Esophagus muscularis mucosa (tissue), 4 donors: ENCODE results near the gene SCUBE2. TPM values are rescaled to one million over a fixed set of nuclear protein-coding genes. Genes with fewer than 3 reads are reported as not detected.

Experiments used
- DNase-seq: peaks from one replicate; pipeline ENCODE4 v3.0.0-alpha.2; 2017; ENCODE audit errors: extremely low spot score
- H3K27ac ChIP-seq, 4 donors: fragments of 200-600 bp; sonication (generic); replicated peaks in 1 of 4; 1 replicate in 3 of 4; 2 replicates in 1 of 4; pipeline ENCODE4 v1.5.1; 2016 to 2019; ENCODE audit warnings: mild to moderate bottlenecking in 1 of 4
- H3K27me3 ChIP-seq, 4 donors: fragments of 200-600 bp; sonication (generic); one replicate each; pipeline versions ENCODE4 v1.5.1 to v1.6.0; 2016 to 2019
- H3K36me3 ChIP-seq, 4 donors: fragments of 200-600 bp; sonication (generic); one replicate each; pipeline ENCODE4 v1.5.1; 2016 to 2019
- H3K4me1 ChIP-seq, 4 donors: fragments of 200-600 bp; sonication (generic); one replicate each; pipeline ENCODE4 v1.5.1; 2016 to 2019
- H3K4me3 ChIP-seq, 4 donors: fragments of 200-600 bp; sonication (generic); 1 replicate in 2 of 4; 2 replicates in 2 of 4; pipeline ENCODE4 v1.5.1; 2016 to 2019; ENCODE audit warnings: mild to moderate bottlenecking in 4 of 4, moderate library complexity in 1 of 4
- H3K9me3 ChIP-seq, 4 donors: fragments of 200-600 bp; sonication (generic); 1 replicate in 3 of 4; 2 replicates in 1 of 4; pipeline ENCODE4 v1.5.1; 2016 to 2019
- CTCF ChIP-seq, 3 experiments: fragments of 200-600 bp in 2 of 3; fragments of 450-650 bp in 1 of 3; sonication (generic) in 2 of 3; IDR thresholded peaks; one replicate each; pipeline ENCODE4 v1.5.1; 2017 to 2019; ENCODE audit warnings: antibody characterized with exemption in 3 of 3, mild to moderate bottlenecking in 2 of 3, moderate library complexity in 1 of 3
- EP300 ChIP-seq: sonication (generic); formaldehyde crosslinking; IDR thresholded peaks from one replicate; pipeline ENCODE4 v1.6.1; 2017; ENCODE audit warnings: antibody characterized with exemption
- POLR2A ChIP-seq: fragments of 450-650 bp; IDR thresholded peaks from one replicate; pipeline ENCODE4 v1.6.1; 2017; ENCODE audit warnings: antibody characterized with exemption, moderate library complexity, mild to moderate bottlenecking, low read depth
- POLR2AphosphoS5 ChIP-seq, 2 donors: sonication (generic); formaldehyde crosslinking; IDR thresholded peaks; one replicate each; pipeline ENCODE4 v1.6.1; 2017; ENCODE audit warnings: antibody characterized with exemption in 2 of 2
- WGBS: methylation state at CpG from one replicate; pipeline ENCODE4 v1.1.5; 2018; 5-methylcytosine and 5-hydroxymethylcytosine counted together
- intact Hi-C: fragments of 100-400 bp; cut with DNase I; formaldehyde crosslinking; loops from one replicate; pipeline ENCODE4 v1.15.1; 2023
- total RNA-seq, 4 donors: library from RNA; depleted of rRNA; stranded (reverse); fragments of >200 nt; gene quantifications; one replicate each; pipeline versions ENCODE4 v1.1.0 to v1.2.1, GENCODE V29; 2016

SCUBE2 gene
- total RNA-seq, 4 donors from 2014 or later: 1.7 to 11.5 (median 8.2) TPM

GRCh38 chr11:9066433-9066925 is 24.9 kb downstream of the SCUBE2 start:
- peak overlapping the region in 3 of 4 donors; percentile 37 to 44 (median 43) for H3K27ac ChIP-seq
- intact Hi-C loops: no loop called here

GRCh38 chr11:9065607-9066432 is 25.6 kb downstream of the SCUBE2 start:
- intact Hi-C loops: no loop called here
- no peaks in the 10 kb centered on the region for H3K27me3 ChIP-seq
- no peak for DNase-seq
- H3K9me3 ChIP-seq: no peaks in the 10 kb centered on the region
- peaks cover 0 to 15% (median 10%) of the 10 kb centered on the region in 4 donors for H3K4me1 ChIP-seq
- WGBS: 75% methylated on average over 13 of the region's 15 CpGs
- TF ChIP-seq POLR2AphosphoS5 (IDR thresholded peaks at IDR 0.05): peak in 1 of 2 donors; percentile 23
- no peak for TF ChIP-seq CTCF (IDR thresholded peaks at IDR 0.05)
- TF ChIP-seq EP300: no peak
- no peak for TF ChIP-seq POLR2A
- no peaks in the 10 kb centered on the region for H3K36me3 ChIP-seq
- peak overlapping the region in 3 of 4 donors; percentile 37 to 44 (median 43) for H3K27ac ChIP-seq
- H3K4me3 ChIP-seq: no peak overlapping the region

More at GRCh38 chr11:9066433-9066925, 24.9 kb downstream of the SCUBE2 start:
- 91% methylated on average over 4 of the region's 5 CpGs for WGBS
- Histone ChIP-seq H3K27me3 (no peaks in the 10 kb centered on the region), H3K9me3 (no peaks in the 10 kb centered on the region), H3K4me1 (peaks cover 0 to 15% (median 10%) of the 10 kb centered on the region in 4 donors), H3K4me3 (no peak overlapping the region), H3K36me3 (no peaks in the 10 kb centered on the region)
- TF ChIP-seq EP300 (no peak), CTCF (IDR thresholded peaks at IDR 0.05) (no peak), POLR2A (no peak), POLR2AphosphoS5 (IDR thresholded peaks at IDR 0.05) (no peak)
- no peak for DNase-seq

- no peaks in the 10 kb centered on the region for H3K27me3 ChIP-seq
- intact Hi-C loops: no loop called here
- no peak for DNase-seq
- H3K9me3 ChIP-seq: no peaks in the 10 kb centered on the region
- WGBS: 84% methylated on average over 1 of the region's 1 CpG
- no peak overlapping the region for H3K4me3 ChIP-seq
- peaks cover 0 to 24% (median 17%) of the 10 kb centered on the region in 4 donors for H3K4me1 ChIP-seq
- TF ChIP-seq CTCF (IDR thresholded peaks at IDR 0.05): no peak
- H3K36me3 ChIP-seq: peaks cover 0 to 5% (median 0%) of the 10 kb centered on the region in 4 donors
- H3K27ac ChIP-seq: no peak overlapping the region
These were observed 29.6 kb downstream of the SCUBE2 start for GRCh38 chr11:9061807-9062206.

DNA sequence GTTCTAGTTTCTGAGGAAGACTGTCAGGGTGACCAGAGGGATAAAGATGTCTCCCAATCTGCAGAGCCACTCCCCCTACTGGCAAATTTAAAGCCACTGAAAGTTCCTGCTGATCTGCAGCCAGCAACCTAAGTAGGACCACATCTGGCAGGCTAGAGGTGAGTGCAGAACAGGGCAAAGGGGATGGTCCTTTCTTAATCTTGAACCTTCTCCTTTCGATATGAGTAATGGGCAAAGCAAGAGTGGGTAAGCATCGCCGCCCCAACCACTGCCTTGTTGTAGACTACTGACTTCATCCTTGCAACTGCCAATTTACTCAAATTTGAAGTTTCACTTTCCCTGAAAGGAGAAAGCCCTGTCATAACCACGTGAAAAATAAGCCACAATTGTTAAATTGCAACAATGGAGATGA is 30.7 kb downstream of the SCUBE2 start:
- TF ChIP-seq POLR2A (no peak), EP300 (no peak), POLR2AphosphoS5 (IDR thresholded peaks at IDR 0.05) (no peak), CTCF (IDR thresholded peaks at IDR 0.05) (no peak)
- intact Hi-C loops: no loop called here
- peaks cover 0 to 22% (median 15%) of the 10 kb centered on the region in 4 donors for H3K4me1 ChIP-seq

More for the DNA sequence above, 30.7 kb downstream of the SCUBE2 start:
- no peaks in the 10 kb centered on the region for H3K9me3 ChIP-seq
- no peak overlapping the region for H3K27ac ChIP-seq
- DNase-seq: no peak
- WGBS: 75% methylated on average over 4 of the region's 4 CpGs
- no peaks in the 10 kb centered on the region for H3K27me3 ChIP-seq
- no peak overlapping the region for H3K4me3 ChIP-seq
- H3K36me3 ChIP-seq: peaks cover 0 to 5% (median 0%) of the 10 kb centered on the region in 4 donors
